AG04450 (cell line): ENCODE results near the gene ZSCAN20. TPM values are rescaled to one million over a fixed set of nuclear protein-coding genes. Genes with fewer than 3 reads are reported as not detected.

Experiments
- CTCF ChIA-PET: fragments of 300-600, 350-600 bp; formaldehyde crosslinking; extraction: SDS; loops from one replicate; lab custom pipeline; 2022; ENCODE audit warnings: antibody characterized with exemption, inconsistent platforms; lab: Charles Lee
- POLR2A ChIA-PET: fragments of 350-600 bp; formaldehyde crosslinking; extraction: SDS; loops from one replicate; lab custom pipeline; 2021; ENCODE audit warnings: antibody characterized with exemption, inconsistent platforms; lab: Yijun Ruan, JAX
- DNase-seq: peaks from one replicate; pipeline ENCODE4 v3.0.0-alpha.2; 2011; ENCODE audit warnings: low read depth, low spot score
- H3K27ac ChIP-seq: one replicate; pipeline ENCODE4 v1.5.1; 2012; ENCODE audit warnings: low read depth, low read length, control low read depth
- H3K27me3 ChIP-seq: one replicate; pipeline ENCODE4 v1.6.0; 2012; ENCODE audit warnings: low read length; ENCODE audit not compliant: control insufficient read depth, insufficient read depth
- H3K4me3 ChIP-seq: 2 replicates; pipeline ENCODE4 v1.5.1; 2011; ENCODE audit warnings: mild to moderate bottlenecking, low read depth, low read length, control low read depth
- H3K9me3 ChIP-seq: 2 replicates; pipeline ENCODE4 v1.5.1; 2012; ENCODE audit warnings: low read length; ENCODE audit not compliant: control insufficient read depth, insufficient read depth
- CTCF ChIP-seq: IDR thresholded peaks from 2 replicates; pipeline ENCODE4 v1.5.1; 2011; ENCODE audit warnings: low read depth, low read length, control low read depth, inconsistent platforms
- polyA plus RNA-seq: library from polyadenylated mRNA; depleted of rRNA; stranded (reverse); fragments of >200 nt; gene quantifications from 2 replicates; pipeline ENCODE4 v1.2.3, GENCODE V29; 2011

The ZSCAN20 gene
- polyA plus RNA-seq, 1 experiment, result 3.9 TPM

DNA sequence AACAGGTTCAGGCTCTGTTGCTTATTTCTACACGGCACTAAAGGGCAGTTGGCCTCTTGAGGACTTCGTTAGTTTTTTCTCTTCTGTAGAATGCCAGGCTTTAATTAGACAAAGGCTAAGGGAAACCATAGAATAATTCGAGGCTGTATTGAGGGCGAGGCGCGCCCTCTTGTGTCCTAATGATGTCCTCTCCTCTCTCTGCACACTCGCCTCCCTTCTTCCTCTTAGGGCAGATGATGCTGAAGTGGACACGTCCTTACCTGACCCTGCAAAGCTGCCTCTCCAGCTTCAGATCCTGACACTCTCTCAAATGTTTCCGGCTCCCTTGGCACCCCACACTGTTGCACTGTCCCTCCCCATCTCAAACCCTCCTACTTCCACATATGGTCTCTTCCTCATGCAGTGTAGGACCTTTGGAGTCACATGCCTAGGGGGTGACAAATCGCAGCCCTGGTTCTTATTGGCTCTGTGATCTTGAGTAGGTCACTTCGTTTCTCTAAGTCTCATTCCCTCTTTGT is 1.9 kb upstream of the ZSCAN20 start:
- peak; percentile 69 for DNase-seq
- Histone ChIP-seq H3K27me3 (no peaks in the 10 kb centered on the region), H3K27ac (no peak overlapping the region), H3K9me3 (no peaks in the 10 kb centered on the region), H3K4me3 (no peak overlapping the region)
- ChIA-PET POLR2A (interaction anchor here (1.8 to 2.1 kb wide), 2 partner anchors 12 to 175 kb away, joined by 4 read pairs; no protein-coding TSS in a partner anchor), CTCF (interaction anchor here (0.6 to 7.3 kb wide), 42 partner anchors 8 to 382 kb away, joined by 3 to 212 read pairs (median 6); partner anchors contain the start of gene A3GALT2)
- peak; percentile 92 for TF ChIP-seq CTCF

GRCh38 chr1:33471416-33471815 is 1.0 kb upstream of the ZSCAN20 start:
- no peak overlapping the region for H3K27ac ChIP-seq
- no peak for TF ChIP-seq CTCF
- H3K4me3 ChIP-seq, result no peak overlapping the region
- POLR2A ChIA-PET, result interaction anchor here (0.9 to 2.1 kb wide), 3 partner anchors 13 to 176 kb away, joined by 3 to 4 read pairs (median 4); no protein-coding TSS in a partner anchor
- CTCF ChIA-PET, result interaction anchor here (0.7 to 7.3 kb wide), 37 partner anchors 9 to 383 kb away, joined by 3 to 212 read pairs (median 6); partner anchors contain the start of gene A3GALT2
- DNase-seq, result no peak
- no peaks in the 10 kb centered on the region for H3K9me3 ChIP-seq
- no peaks in the 10 kb centered on the region for H3K27me3 ChIP-seq

GRCh38 chr1:33473900-33474299 is 1.5 kb downstream of the ZSCAN20 start:
- no peak overlapping the region for H3K27ac ChIP-seq
- no peaks in the 10 kb centered on the region for H3K27me3 ChIP-seq
- no peak overlapping the region for H3K4me3 ChIP-seq
- ChIA-PET CTCF (interaction anchor here (0.9 to 2.6 kb wide), 3 partner anchors 139 to 178 kb away, joined by 3 to 9 read pairs (median 5); no protein-coding TSS in a partner anchor), POLR2A (no interaction called here)
- no peaks in the 10 kb centered on the region for H3K9me3 ChIP-seq
- no peak for TF ChIP-seq CTCF
- DNase-seq, result no peak

DNA sequence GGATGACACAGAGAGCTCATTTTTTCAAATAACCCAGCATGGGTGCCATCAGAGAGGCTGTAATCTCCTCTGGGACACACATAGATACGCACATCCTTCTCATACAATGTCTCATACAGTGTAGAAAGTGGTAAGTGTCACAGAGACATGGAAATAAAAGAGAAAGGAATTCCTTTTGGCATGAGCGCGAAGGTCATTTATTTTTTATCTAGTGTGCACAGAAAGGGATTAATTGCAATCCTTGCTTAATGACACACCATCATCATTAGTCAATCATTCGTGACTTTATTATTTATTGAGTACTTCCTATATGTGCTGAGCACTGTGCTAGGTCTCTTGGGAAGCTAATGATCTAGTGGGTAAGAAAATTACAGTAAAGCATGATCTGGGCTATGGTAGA is 5.0 kb downstream of the ZSCAN20 start:
- Histone ChIP-seq H3K9me3 (no peaks in the 10 kb centered on the region), H3K27me3 (no peaks in the 10 kb centered on the region), H3K27ac (no peak overlapping the region), H3K4me3 (no peak overlapping the region)
- CTCF ChIA-PET, result interaction anchor here (0.9 kb wide), 1 partner anchor 136 kb away, joined by 3 read pairs; no protein-coding TSS in a partner anchor
- POLR2A ChIA-PET, result no interaction called here
- DNase-seq, result no peak
- TF ChIP-seq CTCF, result no peak

DNA sequence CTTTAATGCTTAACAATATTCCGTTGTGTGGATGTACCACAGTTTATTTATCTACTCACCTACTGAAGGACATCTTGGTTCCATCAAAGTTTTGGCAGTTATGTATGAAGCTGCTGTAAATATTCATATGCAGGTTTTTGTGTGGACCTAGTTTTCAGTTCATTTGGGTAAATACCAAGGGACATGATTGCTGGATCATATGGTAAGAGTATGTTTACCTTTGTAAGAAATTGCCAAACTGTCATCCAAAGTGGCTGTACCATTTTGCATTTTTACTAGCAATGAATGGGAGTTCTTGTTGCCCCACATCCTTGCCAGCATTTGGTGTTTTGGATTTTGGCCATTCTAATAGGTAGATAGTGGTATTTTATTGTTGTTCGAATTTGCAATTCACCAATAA is 10.0 kb downstream of the ZSCAN20 start:
- peaks cover 3% of the 10 kb centered on the region; the same call in 1 of the 2 replicates for H3K9me3 ChIP-seq
- no peak overlapping the region for H3K27ac ChIP-seq
- no peak overlapping the region for H3K4me3 ChIP-seq
- ChIA-PET POLR2A (no interaction called here), CTCF (interaction anchor here (0.6 to 2.0 kb wide), 2 partner anchors 18 to 130 kb away, joined by 3 to 8 read pairs; no protein-coding TSS in a partner anchor)
- no peak for DNase-seq
- no peak for TF ChIP-seq CTCF
- H3K27me3 ChIP-seq, result no peaks in the 10 kb centered on the region
